HG03558 (cell line): ENCODE results near the gene WHAMM.
"Not testable (repeated sequence)": the region's sequence is repeated elsewhere in the genome, so short reads cannot be mapped to it uniquely, and the experiment has no call there.

ENCODE experiments used
- ATAC-seq: cut with Tn5 transposase; IDR thresholded peaks from one replicate; pipeline ENCODE4 v1.9.1; 2021; ENCODE audit warnings: moderate number of reproducible peaks; ENCODE audit not compliant: unreplicated experiment; ENCODE audit errors: extremely low read depth

Gene WHAMM, protein sequence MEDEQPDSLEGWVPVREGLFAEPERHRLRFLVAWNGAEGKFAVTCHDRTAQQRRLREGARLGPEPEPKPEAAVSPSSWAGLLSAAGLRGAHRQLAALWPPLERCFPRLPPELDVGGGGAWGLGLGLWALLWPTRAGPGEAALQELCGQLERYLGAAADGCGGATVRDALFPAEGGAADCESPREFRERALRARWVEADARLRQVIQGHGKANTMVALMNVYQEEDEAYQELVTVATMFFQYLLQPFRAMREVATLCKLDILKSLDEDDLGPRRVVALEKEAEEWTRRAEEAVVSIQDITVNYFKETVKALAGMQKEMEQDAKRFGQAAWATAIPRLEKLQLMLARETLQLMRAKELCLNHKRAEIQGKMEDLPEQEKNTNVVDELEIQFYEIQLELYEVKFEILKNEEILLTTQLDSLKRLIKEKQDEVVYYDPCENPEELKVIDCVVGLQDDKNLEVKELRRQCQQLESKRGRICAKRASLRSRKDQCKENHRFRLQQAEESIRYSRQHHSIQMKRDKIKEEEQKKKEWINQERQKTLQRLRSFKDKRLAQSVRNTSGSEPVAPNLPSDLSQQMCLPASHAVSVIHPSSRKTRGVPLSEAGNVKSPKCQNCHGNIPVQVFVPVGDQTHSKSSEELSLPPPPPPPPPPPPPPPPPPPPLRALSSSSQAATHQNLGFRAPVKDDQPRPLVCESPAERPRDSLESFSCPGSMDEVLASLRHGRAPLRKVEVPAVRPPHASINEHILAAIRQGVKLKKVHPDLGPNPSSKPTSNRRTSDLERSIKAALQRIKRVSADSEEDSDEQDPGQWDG

DNA sequence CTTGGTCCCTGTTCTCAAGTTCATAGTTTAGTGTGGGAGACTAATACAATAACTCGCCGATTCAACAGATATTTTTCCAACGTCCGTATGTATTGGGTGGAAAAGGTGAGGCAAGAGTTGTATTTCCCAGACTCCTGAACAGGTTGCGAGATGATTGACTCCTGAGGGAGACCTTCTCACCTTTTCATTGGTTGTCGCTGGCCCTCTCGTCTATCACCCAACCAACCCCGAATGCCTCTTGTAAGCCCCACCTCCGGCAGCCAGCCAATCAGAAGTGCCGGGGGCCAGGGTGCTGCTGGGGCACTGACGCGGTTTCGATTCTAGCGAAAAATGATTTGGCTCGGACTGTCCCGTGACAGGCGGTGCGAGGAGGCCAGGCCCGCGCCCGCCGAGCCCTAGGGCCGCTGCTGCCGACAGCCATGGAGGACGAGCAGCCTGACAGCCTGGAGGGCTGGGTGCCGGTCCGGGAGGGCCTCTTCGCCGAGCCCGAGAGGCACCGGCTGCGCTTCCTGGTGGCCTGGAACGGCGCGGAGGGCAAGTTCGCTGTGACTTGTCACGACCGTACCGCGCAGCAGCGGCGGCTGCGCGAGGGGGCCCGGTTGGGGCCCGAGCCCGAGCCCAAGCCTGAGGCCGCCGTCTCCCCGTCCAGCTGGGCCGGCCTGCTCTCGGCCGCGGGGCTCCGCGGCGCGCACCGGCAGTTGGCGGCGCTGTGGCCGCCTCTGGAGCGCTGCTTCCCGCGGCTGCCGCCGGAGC is at the start of gene WHAMM:
WHAMM (plus strand) TSS at position 321 of the 753 bp plus-strand sequence; CDS start at position 420, 99 bp downstream.
- peak; percentile 56 for ATAC-seq

DNA sequence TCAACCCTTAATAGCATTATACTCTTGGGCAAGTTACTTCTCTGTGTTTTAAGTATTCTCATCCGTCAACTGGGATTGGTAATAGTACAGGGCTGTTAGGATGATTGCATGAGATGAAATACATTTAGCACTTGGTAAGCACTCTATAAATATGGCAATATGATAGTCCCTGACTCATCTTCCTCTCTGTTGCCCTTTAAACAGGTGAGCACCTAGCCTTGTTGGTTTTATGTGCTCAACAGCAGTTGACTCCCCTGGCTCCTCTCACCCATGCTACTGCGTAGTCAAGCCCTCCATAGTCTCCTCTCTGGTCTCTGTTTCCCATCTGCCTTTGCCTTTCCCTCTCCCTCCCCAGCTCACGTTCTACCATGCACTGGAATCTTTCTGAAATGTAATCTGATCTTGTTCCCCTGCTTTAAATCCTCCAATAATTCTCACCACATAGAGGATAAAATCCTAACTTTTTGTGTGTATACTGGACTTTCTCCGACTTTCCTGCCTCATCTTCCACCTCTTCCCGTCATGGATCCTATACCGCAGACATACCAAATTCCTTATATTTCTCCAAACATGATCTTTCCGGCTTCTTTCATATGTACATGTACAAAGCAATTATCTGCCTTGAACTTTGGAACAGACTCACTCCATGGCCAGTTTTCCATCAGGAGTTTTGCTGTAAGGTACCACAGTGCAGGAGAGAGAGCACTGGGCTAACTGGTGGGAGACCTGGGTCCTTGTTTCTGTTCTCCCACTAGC is 45.9 kb upstream of the WHAMM start:
- ATAC-seq = no peak

DNA sequence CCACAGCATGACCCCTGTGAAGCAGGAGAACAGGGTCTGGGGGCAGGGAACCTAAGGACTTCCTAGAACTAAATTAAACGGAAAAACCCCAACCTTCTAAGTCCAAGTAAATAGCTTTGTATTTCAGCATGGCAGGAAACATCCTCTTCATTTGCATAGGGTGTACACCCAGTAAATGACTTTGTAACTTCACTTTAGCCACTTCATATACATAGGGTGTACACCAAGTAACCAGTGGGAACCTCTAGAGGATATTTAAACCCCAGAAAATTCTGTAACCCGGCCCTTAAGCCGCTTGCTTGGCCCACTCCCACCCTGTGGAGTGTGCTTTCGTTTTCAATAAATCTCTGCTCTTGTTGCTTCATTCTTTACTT is 45.3 kb upstream of the WHAMM start:
- no peak for ATAC-seq

DNA sequence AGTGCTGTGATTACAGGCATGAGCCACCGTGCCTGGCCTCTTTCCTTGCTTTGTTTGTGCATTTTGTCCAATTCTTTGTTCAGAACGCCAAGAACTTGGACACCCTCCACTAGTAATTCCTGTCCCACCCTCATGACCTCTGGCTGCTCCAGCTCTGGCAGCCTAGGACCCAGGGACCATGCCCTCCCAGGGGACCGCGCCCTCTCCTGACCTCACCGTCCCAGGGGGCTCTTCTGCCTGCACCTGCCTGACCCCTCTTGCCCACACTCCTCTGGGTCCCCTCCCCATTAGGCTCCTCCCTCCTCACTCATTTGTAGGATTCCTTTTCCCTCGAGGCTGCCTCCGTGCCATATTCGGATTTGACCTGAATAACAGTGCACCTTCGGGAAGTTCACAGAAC is 44.7 kb upstream of the WHAMM start:
- ATAC-seq = no peak

DNA sequence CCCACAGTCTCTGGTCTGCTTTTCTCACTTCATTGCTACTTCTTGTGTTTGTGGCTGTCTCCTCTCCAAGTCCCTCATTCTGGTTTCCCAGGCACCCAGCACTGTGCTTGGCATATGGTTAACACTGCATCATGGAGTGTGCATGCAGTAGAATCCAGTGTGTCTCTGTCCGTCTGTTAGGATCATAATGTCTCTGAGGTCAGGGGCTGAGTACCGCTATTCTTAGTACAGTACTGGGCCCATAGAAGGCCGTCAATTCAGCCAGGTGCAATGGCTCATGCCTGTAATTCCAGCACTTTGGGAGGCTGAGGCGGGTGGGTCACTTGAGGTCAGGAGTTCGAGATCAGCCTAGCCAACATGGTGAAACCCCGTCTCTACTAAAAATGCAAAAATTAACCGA is 43.2 kb upstream of the WHAMM start:
- ATAC-seq = not testable (repeated sequence)

DNA sequence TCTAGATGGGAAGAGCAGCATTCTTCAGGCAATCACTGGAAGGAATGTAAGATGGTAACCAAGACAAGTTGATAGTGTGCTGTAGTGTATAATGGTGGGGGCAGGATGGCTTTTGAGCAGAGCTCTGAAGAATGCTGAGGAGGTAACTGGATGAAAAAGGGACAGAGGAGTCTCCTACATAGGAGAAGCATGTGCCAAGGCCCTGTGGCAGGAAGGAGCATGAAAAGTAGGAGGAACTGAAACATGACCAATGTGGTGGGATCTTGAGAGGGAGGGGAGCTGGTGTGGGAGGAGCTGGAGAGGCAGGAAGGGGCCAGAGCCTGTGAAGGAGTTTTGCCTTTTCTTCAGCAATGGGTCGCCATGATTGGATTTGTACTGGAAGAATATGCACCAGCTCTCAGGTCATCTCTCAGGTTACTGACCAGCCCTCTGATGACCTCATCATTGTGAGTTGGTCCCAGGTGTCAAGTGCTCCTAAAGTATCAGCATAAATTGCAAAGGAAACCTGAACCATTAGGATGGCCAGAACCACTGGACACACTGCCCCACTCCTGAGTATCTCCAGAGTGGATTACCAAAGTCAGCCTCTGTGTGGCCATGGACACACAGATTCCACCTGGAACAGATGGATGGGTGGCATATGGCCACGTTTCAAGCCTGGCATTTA is 42.1 kb upstream of the WHAMM start:
- ATAC-seq = no peak

DNA sequence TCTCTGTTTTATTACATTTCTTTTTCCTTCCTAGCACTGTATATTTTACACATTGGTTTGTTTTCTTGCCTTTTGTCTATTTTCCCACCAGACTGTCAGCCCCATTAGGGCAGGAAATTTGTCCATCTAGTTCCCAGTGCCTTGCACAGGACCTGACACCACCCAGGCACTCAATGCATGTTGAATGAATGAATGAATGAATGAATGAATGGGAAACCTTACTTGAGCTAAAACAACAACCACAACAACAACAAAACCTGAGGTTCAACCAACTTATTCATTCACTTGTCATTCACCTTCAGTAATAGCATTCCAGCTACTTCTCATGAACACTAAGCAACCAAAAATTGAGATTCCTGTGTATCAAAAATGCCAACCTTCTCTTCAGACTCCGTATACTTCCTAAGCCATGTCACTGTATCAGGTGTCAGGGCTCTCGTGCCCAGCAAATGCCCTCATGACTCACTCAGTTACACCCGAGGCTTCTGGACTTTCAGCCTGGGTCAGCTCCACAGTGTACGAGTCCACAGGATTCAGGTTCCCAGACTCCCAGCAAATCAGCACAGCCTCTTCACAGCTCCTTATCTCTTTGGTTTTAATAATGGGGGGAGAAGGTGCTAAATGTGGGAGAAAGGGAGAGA is 40.9 kb upstream of the WHAMM start:
- no peak for ATAC-seq

DNA sequence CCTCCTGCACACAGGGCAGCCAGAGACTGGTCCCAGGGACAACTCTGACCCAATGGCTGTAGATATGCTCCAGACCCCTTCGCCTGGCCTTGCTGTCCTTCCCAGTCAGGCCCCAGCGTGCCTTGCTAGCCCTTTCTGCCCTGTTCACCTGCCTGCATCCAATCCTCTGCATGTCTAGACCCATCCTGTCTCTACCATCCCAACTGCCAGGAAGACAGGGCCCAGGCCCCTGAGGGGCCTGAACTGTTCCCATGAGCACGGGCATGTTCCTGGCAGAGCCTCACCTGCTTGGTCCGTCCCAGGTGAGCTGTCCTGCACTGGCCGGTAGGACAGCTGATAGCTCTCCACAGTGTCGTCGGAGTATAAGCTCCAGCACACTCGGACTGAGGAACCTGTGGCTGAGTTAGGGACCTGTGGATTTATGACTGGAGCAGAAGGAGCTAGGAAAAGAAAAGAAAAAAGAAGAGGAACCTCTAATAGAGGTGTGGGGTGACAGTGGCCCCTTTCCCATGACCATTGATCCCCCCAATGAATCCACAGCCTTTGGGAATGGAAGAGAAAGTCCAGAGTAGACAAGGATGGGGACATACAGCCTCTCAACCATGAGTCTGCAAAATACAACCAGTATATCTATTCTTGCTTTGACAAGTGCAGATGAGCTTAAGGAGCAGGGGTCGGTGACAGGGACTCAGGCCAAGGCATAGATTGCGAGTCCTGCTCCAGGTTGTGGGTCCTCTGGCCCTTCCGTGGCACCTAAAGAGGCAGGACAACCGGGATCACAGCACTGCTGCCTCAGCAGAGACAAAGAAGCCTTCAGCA is 37.4 kb upstream of the WHAMM start:
- ATAC-seq = no peak

DNA sequence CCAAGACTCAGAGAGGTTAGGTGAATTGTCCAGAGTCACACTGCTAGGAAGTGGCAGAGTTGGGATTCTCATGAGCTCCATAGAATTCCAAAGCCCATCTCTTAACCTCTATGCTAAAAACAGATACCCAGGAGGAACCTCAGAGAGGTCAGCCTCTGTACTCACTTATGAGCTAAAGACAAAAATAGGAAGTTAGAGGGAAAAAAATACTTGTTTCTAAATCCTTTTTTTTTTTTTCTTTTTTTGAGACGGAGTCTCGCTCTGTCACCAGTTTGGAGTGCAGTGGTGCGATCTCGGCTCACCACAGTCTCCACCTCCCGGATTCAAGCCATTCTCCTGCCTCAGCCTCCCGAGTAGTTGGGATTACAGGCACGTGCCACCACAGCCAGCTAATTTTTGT is 34.9 kb upstream of the WHAMM start:
- ATAC-seq = no peak

DNA sequence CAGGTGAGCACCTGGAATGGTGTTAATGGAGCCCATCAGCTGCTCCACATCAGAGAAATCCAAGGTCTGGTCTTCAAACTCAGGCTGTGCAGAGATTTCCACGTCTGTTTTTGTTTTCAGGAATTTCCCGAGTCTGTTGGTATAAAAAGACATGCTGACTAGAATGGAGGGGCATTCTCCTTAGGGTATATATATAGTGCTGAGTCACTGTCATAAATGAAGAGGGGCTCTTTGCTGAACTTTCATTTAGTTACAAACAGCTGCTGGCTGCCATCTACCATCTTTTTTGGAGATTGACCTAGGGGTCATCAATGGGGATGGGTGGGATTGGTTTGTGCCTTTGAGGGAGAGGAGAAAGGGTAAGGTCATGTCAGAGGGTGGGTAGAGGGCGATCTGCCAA is 30.7 kb upstream of the WHAMM start:
- no peak for ATAC-seq

DNA sequence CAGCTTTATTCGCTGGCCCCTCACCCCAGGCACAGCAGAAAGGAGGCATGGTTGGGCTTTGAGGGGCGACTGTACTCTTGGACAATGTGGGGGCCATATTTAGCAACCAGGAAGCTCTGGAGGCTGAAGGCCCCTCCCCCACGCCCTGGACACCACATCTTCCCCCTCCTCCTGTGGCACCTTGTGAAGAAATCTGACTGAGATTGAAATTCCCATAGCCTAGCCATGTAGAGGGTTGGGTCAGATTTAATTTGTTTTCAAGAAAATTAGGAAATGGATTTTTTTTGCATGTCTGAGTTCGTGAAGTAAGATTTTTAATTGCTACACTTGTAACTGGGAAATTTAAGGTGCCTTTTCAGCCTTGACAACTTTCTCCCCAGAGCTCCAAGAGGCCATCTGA is 28.1 kb upstream of the WHAMM start:
- no peak for ATAC-seq

DNA sequence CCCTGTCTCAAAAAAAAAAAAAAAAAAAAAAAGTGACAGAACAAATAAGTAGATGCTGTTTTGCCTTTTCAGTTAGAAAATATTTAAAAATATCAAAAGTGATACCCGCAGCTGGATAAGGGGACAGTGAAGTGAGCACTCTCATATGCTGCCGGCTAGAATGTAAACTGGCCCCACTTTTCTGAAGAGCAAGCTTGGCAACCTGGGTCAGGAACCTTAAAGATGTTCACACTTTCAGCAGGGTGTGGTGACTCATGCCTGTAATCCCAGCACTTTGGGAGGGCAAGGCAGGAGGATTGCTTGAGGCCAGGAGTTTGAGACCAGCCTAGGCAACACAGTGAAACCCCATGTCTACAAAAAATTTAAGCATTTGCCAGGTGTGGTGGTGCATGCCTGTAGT is 20.9 kb upstream of the WHAMM start:
- no peak for ATAC-seq

DNA sequence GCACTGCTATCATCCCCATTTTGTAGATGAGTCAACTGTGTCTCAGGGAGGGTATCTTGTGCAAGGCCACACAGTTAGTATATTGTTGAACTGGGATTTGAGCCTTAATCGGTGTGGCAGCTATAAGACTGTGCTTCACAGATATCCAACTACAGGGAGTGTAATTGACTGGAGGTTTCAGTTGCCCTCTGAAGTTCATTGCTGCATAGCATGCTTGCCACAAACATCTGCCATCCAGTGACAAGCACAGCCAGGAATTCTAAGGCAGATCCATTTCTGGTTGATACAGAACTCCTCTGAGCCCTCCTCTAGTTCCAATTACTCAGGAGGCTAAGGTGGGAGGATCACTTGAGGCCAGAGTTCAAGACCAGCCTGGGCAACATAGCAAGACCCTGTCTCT is 19.9 kb upstream of the WHAMM start:
- no peak for ATAC-seq

DNA sequence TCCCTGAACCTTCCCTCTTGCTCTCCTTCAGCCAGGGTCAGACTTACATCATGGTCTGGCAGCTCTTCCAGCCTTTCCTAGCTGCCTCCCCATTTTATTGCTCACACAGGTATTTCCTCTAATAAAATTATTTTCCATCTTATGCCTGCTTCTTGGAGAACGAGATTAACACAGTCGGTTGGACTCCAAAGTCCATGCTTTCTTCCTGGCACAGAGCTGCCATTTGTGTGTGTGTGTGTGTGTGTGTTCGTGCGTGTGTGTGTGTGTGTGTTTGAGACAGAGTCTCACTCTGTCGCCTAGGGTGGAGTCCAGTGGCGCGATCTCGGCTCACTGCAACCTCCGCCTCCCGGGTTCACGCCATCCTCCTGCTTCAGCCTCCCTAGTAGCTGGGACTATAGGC is 19.1 kb upstream of the WHAMM start:
- ATAC-seq = no peak

DNA sequence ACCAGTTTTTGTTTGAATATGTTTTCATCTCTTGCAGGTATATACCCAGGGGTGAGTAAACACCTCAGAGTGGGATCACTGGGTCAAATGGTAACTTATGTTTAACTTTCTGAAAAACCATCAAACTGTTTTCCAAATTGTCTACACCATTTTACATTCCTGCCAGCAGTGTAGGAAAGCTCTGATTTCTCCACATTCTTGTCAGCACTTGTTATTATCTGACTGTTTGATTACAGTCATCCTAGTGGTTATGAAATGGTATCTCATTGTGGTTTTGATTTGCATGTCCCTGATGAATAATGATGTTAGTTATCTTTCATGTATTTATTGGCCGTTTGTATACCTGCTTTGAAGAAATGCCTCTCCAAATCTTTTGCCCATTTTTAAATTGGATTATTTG is 17.4 kb upstream of the WHAMM start:
- ATAC-seq = no peak

DNA sequence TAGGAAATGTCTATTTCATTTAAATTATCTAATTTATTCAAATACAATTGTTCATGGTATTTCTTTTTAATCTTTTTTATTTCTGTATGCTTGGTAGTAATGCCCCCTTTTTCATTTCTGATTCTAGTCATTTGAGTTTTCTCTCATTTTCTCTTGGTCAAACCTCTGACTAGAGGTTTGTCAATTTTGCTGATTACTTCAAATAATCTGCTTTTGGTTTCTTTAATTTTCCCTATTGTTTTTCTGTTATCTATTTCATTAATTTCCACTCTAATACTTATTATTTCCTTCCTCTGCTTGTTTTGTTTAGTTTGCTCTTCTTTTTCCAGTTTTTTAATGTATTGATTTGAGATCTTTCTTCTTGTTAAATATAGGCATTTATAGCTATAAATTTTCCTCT is 15.7 kb upstream of the WHAMM start:
- no peak for ATAC-seq

DNA sequence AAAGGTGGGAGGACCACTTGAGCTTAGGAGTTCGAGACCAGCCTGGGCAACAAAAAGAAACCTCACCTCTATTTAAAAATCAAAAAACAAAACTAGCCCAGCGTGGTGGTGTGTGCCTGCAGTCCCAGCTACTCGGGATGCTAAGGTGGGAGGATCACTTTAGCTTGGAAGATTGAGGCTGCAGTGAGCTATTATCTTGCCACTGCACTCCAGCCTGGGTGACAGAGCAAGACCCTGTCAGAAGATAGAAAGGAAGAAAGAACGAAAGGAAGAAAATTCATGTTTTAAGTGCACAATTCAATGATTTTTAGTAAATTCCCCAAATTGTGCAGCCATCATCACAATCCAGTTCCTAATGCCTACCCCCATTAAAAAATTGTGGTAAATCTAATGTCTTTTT is 11.3 kb upstream of the WHAMM start:
- ATAC-seq = no peak

DNA sequence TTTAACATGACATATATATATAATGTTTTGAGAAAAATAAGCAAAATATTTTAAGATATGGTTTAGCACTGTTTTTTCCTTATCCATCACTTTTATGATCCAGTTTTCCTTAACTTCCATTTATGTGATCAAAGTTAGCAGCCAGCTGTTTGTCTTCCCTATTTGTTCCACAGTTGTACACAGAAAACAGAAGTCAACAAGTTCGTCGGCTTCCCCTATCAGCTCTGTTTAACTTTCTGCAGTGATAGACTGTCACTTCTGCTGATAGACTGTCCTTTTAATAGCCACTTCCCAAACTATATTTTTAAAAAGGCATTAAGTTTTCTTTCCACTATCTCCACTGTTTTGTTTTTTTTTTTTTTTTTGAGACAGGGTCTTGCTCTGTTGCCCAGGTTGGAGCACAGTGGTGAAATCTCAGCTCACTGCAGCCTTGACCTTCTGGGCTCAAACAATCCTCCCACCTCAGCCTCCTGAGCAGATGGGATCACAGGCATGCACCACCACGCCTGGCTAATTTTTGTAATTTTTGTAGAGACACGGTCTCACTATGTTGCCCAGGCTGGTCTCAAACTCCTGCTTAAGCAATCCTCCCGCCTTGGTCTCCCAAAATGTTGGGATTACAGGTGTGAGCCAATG is 10.8 kb upstream of the WHAMM start:
- no peak for ATAC-seq
